H1 (cell line): ENCODE measurements around the gene ICA1. TPM values are rescaled to one million over a fixed set of nuclear protein-coding genes. Genes with fewer than 3 reads are reported as not detected.

Experiments
- CTCF ChIA-PET: fragments of 300-600 bp; sonication (Branson Sonifier 250); formaldehyde crosslinking; loops from one replicate; lab custom pipeline; 2021; ENCODE audit not compliant: partially characterized antibody; lab: Charles Lee
- POLR2A ChIA-PET: fragments of 300-600 bp; sonication (Branson Sonifier 250); formaldehyde crosslinking; loops from one replicate; lab custom pipeline; 2021; ENCODE audit warnings: inconsistent platforms; ENCODE audit not compliant: partially characterized antibody; lab: Charles Lee
- DNase-seq, 2 experiments: peaks; one replicate each; pipeline versions ENCODE4 v3.0.0 to v3.0.0-alpha.2; 2010 to 2022; ENCODE audit warnings: low spot score in 2 of 2, low read depth in 1 of 2, mixed read lengths in 1 of 2
- FAIRE-seq: peaks from 2 replicates; lab custom pipeline; 2011; peaks lifted over from hg19 to GRCh38; lab: Jason Lieb, UNC
- H2AFZ ChIP-seq: 2 replicates; pipeline ENCODE4 v1.8.1; 2012; ENCODE audit warnings: low read length, inconsistent platforms
- H2AK5ac ChIP-seq: 2 replicates; pipeline ENCODE4 v1.6.1; 2013; ENCODE audit warnings: low read depth, low read length
- H2BK120ac ChIP-seq: replicated peaks from 2 replicates; pipeline ENCODE3; 2013; ENCODE audit warnings: low read depth, low read length, inconsistent platforms
- H2BK12ac ChIP-seq: 2 replicates; pipeline ENCODE4 v1.6.1; 2013; ENCODE audit warnings: low read depth, low read length
- H2BK15ac ChIP-seq: 2 replicates; pipeline ENCODE4 v1.6.1; 2013; ENCODE audit warnings: low read length
- H2BK20ac ChIP-seq: 2 replicates; pipeline ENCODE4 v1.6.1; 2013; ENCODE audit warnings: low read length
- H2BK5ac ChIP-seq: 2 replicates; pipeline ENCODE4 v1.6.1; 2013; ENCODE audit warnings: low read depth, low read length
- H3K14ac ChIP-seq: 2 replicates; pipeline ENCODE4 v1.6.1; 2013; ENCODE audit warnings: inconsistent platforms; ENCODE audit not compliant: insufficient read length
- H3K18ac ChIP-seq: 2 replicates; pipeline ENCODE4 v1.6.1; 2013; ENCODE audit warnings: low read length; ENCODE audit errors: extremely low read depth
- H3K23ac ChIP-seq: 2 replicates; pipeline ENCODE4 v1.6.1; 2013; ENCODE audit warnings: inconsistent platforms; ENCODE audit not compliant: insufficient read length
- H3K23me2 ChIP-seq: 2 replicates; pipeline ENCODE4 v1.6.1; 2013; ENCODE audit warnings: low read depth, low read length
- H3K27ac ChIP-seq: 2 replicates; pipeline ENCODE4 v1.6.1; 2011; ENCODE audit warnings: low read depth, low read length, inconsistent platforms
- H3K27me3 ChIP-seq, 4 experiments: replicated peaks in 1 of 4; 1 replicate in 1 of 4; 2 replicates in 3 of 4; pipeline versions ENCODE4 v1.6.1 to v1.8.1; 2011 to 2013; ENCODE audit warnings: low read length in 3 of 4, mild to moderate bottlenecking in 3 of 4, inconsistent platforms in 2 of 4, mixed read lengths in 2 of 4, moderate library complexity in 1 of 4; ENCODE audit not compliant: control insufficient read depth in 3 of 4, insufficient read depth in 3 of 4; ENCODE audit errors: extremely low read depth in 1 of 4
- H3K36me3 ChIP-seq, 4 experiments: 2 replicates each; pipeline versions ENCODE4 v1.6.1 to v1.8.1; 2011 to 2013; ENCODE audit warnings: mild to moderate bottlenecking in 4 of 4, low read length in 3 of 4, moderate library complexity in 2 of 4, control low read depth in 1 of 4, inconsistent platforms in 1 of 4; ENCODE audit not compliant: insufficient read depth in 4 of 4, control insufficient read depth in 2 of 4
- H3K4ac ChIP-seq: replicated peaks from 2 replicates; pipeline ENCODE3; 2013; ENCODE audit warnings: low read length, low read depth, mixed read lengths, inconsistent platforms; ENCODE audit not compliant: insufficient read length
- H3K4me1 ChIP-seq, 4 experiments: replicated peaks in 1 of 4; 1 replicate in 1 of 4; 2 replicates in 3 of 4; pipeline versions ENCODE4 v1.6.1 to v1.8.1; 2011 to 2013; ENCODE audit warnings: low read length in 3 of 4, inconsistent platforms in 2 of 4, mixed read lengths in 1 of 4; ENCODE audit not compliant: insufficient read depth in 4 of 4, control insufficient read depth in 3 of 4
- H3K4me2 ChIP-seq, 2 experiments: 2 replicates each; pipeline versions ENCODE4 v1.6.1 to v1.8.1; 2011 to 2013; ENCODE audit warnings: low read depth in 2 of 2, low read length in 2 of 2, control low read depth in 1 of 2, inconsistent platforms in 1 of 2, mild to moderate bottlenecking in 1 of 2; ENCODE audit not compliant: insufficient read depth in 1 of 2
- H3K4me3 ChIP-seq, 4 experiments: fragments of 200-600, 300-600 bp in 1 of 4; sonication (generic), shearing (Covaris generic), sonication (Bioruptor Twin) in 1 of 4; 2 replicates each; pipeline versions ENCODE4 v1.5.1 to v1.8.1; 2011 to 2016; ENCODE audit warnings: low read length in 4 of 4, low read depth in 3 of 4, control low read depth in 2 of 4, inconsistent platforms in 2 of 4, mild to moderate bottlenecking in 2 of 4, mixed read lengths in 1 of 4, moderate library complexity in 1 of 4; ENCODE audit not compliant: insufficient read depth in 2 of 4; ENCODE audit errors: extremely low read depth in 1 of 4
- H3K56ac ChIP-seq: replicated peaks from 2 replicates; pipeline ENCODE3; 2013; ENCODE audit warnings: low read depth, mild to moderate bottlenecking, mixed read lengths, low read length, inconsistent platforms; ENCODE audit not compliant: insufficient read length
- H3K79me1 ChIP-seq: 2 replicates; pipeline ENCODE4 v1.6.1; 2013; ENCODE audit warnings: low read depth, low read length, control low read depth
- H3K79me2 ChIP-seq, 2 experiments: 2 replicates each; pipeline versions ENCODE4 v1.6.1 to v1.8.1; 2012 to 2013; ENCODE audit warnings: low read length in 2 of 2, mild to moderate bottlenecking in 2 of 2, inconsistent platforms in 1 of 2; ENCODE audit not compliant: insufficient read depth in 2 of 2, control insufficient read depth in 1 of 2
- H3K9ac ChIP-seq, 4 experiments: replicated peaks in 1 of 4; 1 replicate in 1 of 4; 2 replicates in 3 of 4; pipeline versions ENCODE4 v1.6.1 to v1.8.1; 2011 to 2013; ENCODE audit warnings: low read depth in 3 of 4, low read length in 3 of 4, control low read depth in 2 of 4, mild to moderate bottlenecking in 2 of 4, moderate library complexity in 2 of 4, inconsistent platforms in 1 of 4; ENCODE audit errors: extremely low read depth in 1 of 4
- H3K9me3 ChIP-seq, 2 experiments: 2 replicates each; pipeline versions ENCODE4 v1.6.1 to v1.8.1; 2012 to 2013; ENCODE audit warnings: mild to moderate bottlenecking in 2 of 2, moderate library complexity in 2 of 2, control low read depth in 1 of 2, inconsistent platforms in 1 of 2, low read depth in 1 of 2, low read length in 1 of 2, mixed read lengths in 1 of 2; ENCODE audit not compliant: insufficient read depth in 2 of 2
- H4K20me1 ChIP-seq, 2 experiments: replicated peaks in 1 of 2; 2 replicates each; pipeline versions ENCODE3 to v1.8.1; 2011 to 2013; ENCODE audit warnings: inconsistent platforms in 2 of 2, low read length in 2 of 2, mild to moderate bottlenecking in 1 of 2; ENCODE audit not compliant: insufficient read depth in 2 of 2, control insufficient read depth in 1 of 2
- H4K5ac ChIP-seq: 2 replicates; pipeline ENCODE4 v1.6.1; 2013; ENCODE audit warnings: low read length, low read depth, mixed read lengths, inconsistent platforms; ENCODE audit not compliant: insufficient read length
- H4K8ac ChIP-seq: 2 replicates; pipeline ENCODE4 v1.8.0; 2013; ENCODE audit warnings: mild to moderate bottlenecking, moderate library complexity, low read length, inconsistent platforms; ENCODE audit not compliant: insufficient read depth; ENCODE audit errors: extremely low read depth
- H4K91ac ChIP-seq: replicated peaks from 2 replicates; pipeline ENCODE3; 2013; ENCODE audit warnings: low read length, mixed read lengths, inconsistent platforms; ENCODE audit not compliant: insufficient read length
- BCL11A ChIP-seq, 2 experiments: IDR thresholded peaks; one replicate each; pipeline ENCODE4 v1.6.1; 2011; ENCODE audit warnings: low read depth in 2 of 2, low read length in 2 of 2, mild to moderate bottlenecking in 2 of 2
- BRCA1 ChIP-seq: IDR thresholded peaks from 2 replicates; pipeline ENCODE4 v1.6.1; 2012; ENCODE audit warnings: low read depth, low read length, improper control_type of control experiment
- CHD1 ChIP-seq: IDR thresholded peaks from 2 replicates; pipeline ENCODE4 v1.6.1; 2012; ENCODE audit warnings: low read depth, low read length, improper control_type of control experiment
- GABPA ChIP-seq: IDR thresholded peaks from 2 replicates; pipeline ENCODE4 v1.6.1; 2011; ENCODE audit warnings: mild to moderate bottlenecking, low read length, moderate library complexity, borderline replicate concordance; ENCODE audit not compliant: insufficient read depth
- HDAC2 ChIP-seq, 2 experiments: fragments of 300-600 bp in 1 of 2; sonication (generic) in 1 of 2; IDR thresholded peaks; 2 replicates each; pipeline ENCODE4 v1.6.1; 2011 to 2012; ENCODE audit warnings: low read depth in 2 of 2, low read length in 2 of 2, mild to moderate bottlenecking in 2 of 2, moderate library complexity in 2 of 2, borderline replicate concordance in 1 of 2, inconsistent platforms in 1 of 2
- KDM5A ChIP-seq: fragments of 200-600 bp; IDR thresholded peaks from 2 replicates; pipeline ENCODE4 v1.7.1; 2012; ENCODE audit warnings: mild to moderate bottlenecking, low read length, inconsistent platforms, mixed read lengths
- NRF1 ChIP-seq: IDR thresholded peaks from 2 replicates; pipeline ENCODE4 v1.6.1; 2011; ENCODE audit warnings: mild to moderate bottlenecking, low read depth, low read length, improper control_type of control experiment
- PHF8 ChIP-seq: fragments of 200-600 bp; sonication (generic); conservative IDR thresholded peaks from 2 replicates; pipeline ENCODE4 v1.7.1; 2012; ENCODE audit warnings: low read depth, mild to moderate bottlenecking, inconsistent platforms, low read length, moderate library complexity
- RFX5 ChIP-seq: IDR thresholded peaks from 2 replicates; pipeline ENCODE4 v1.6.1; 2011; ENCODE audit warnings: low read depth, low read length, improper control_type of control experiment, borderline replicate concordance
- RXRA ChIP-seq: IDR thresholded peaks from 2 replicates; pipeline ENCODE4 v1.6.1; 2011; ENCODE audit warnings: low read depth, mild to moderate bottlenecking, low read length, moderate library complexity; ENCODE audit not compliant: insufficient read depth
- SAP30 ChIP-seq: fragments of 300-600 bp; sonication (generic); IDR thresholded peaks from 2 replicates; pipeline ENCODE4 v1.7.1; 2012; ENCODE audit warnings: low read length, moderate library complexity, mild to moderate bottlenecking, inconsistent platforms; ENCODE audit not compliant: insufficient read depth, insufficient replicate concordance
- SP2 ChIP-seq: IDR thresholded peaks from 2 replicates; pipeline ENCODE4 v1.6.1; 2012; ENCODE audit warnings: mild to moderate bottlenecking, low read length, inconsistent platforms
- SP4 ChIP-seq: IDR thresholded peaks from 2 replicates; pipeline ENCODE4 v1.6.1; 2012; ENCODE audit warnings: low read length, inconsistent platforms
- SRF ChIP-seq: IDR thresholded peaks from 2 replicates; pipeline ENCODE4 v1.6.1; 2011; ENCODE audit warnings: mild to moderate bottlenecking, low read depth, low read length, moderate library complexity
- WGBS, 2 experiments: shearing (Covaris generic) in 1 of 2; methylation state at CpG; one replicate each; pipeline versions ENCODE4 v1.1.6 to v1.1.7; 2013 to 2015; ENCODE audit warnings: low lambda C conversion rate in 2 of 2, mixed read lengths in 2 of 2, inconsistent platforms in 1 of 2, low coverage in 1 of 2, missing lambda C conversion rate in 1 of 2; ENCODE audit not compliant: insufficient replicate concordance in 2 of 2, insufficient coverage in 1 of 2, insufficient read length in 1 of 2; ENCODE audit errors: extremely low coverage in 1 of 2, missing lambda C conversion rate in 1 of 2; 5-methylcytosine and 5-hydroxymethylcytosine counted together
- polyA plus RNA-seq, 7 experiments: library from polyadenylated mRNA; depleted of rRNA in 3 of 7; stranded (reverse) in 5 of 7; unstranded in 2 of 7; fragments of >200 nt in 5 of 7; fragments of 200-250 nt in 2 of 7; gene quantifications; 1 replicate in 5 of 7; 2 replicates in 1 of 7; 4 replicates in 1 of 7; pipeline versions ENCODE4 v1.2.1 to v1.2.3, GENCODE V29; 2011 to 2013; ENCODE audit warnings: missing spikeins in 2 of 7, mixed read lengths in 2 of 7
- total RNA-seq: library from RNA; stranded (reverse); fragmentation: NEBNext Ultra II Directional; extraction: Animal tissue kit (Norgen Biotek cat#: 25700); gene quantifications from 2 replicates; pipeline ENCODE4 v1.2.1, GENCODE V29; 2021

The ICA1 gene
- total and polyA plus RNA-seq, 2 of the 8 experiments (the other 6 are each of a cell fraction or from before 2014, with no cell fraction given), result 14.9 to 37.1 TPM

DNA sequence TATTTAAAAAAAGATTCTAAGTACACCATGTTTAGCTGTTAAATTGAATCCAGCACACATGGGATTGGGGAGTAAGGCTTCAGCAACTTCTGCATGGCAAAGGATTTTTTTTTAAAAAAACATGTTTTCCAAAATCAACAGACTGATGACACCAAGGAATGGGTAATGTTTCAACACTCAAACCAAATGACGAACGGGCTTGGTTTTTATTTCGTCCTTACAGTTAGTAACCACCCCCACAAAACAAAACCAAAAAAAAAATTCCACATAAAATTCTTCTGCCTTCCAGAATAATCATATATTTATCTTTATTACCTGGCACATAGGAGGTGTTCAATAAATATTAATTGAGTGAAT lies 45.7 kb downstream of the ICA1 start:
- Histone ChIP-seq H3K36me3 (no peaks in the 10 kb centered on the region), H3K27me3 (no peaks in the 10 kb centered on the region), H3K9me3 (no peaks in the 10 kb centered on the region), H3K4me1 (peaks cover 2 to 13% (median 6%) of the 10 kb centered on the region in 4 experiments; a peak in 6 of 7 replicates), H2BK20ac (no peak overlapping the region), H3K4me2 (no peak overlapping the region), H2BK120ac (no peak overlapping the region), H3K79me1 (no peaks in the 10 kb centered on the region), H3K56ac (no peak overlapping the region), H4K8ac (no peak overlapping the region), H2BK5ac (no peak overlapping the region), H3K18ac (no peak overlapping the region), H3K9ac (no peak overlapping the region), H2BK12ac (no peak overlapping the region), H2AFZ (no peak overlapping the region), H4K20me1 (no peaks in the 10 kb centered on the region), H3K4me3 (no peak overlapping the region), H3K23me2 (no peaks in the 10 kb centered on the region; the same call in 1 of the 2 replicates), H2AK5ac (no peak overlapping the region), H3K23ac (no peak overlapping the region), H4K5ac (no peak overlapping the region), H3K14ac (no peak overlapping the region), H4K91ac (no peak overlapping the region), H3K4ac (no peak overlapping the region), H3K27ac (no peak overlapping the region), H3K79me2 (no peaks in the 10 kb centered on the region), H2BK15ac (no peak overlapping the region)
- ChIA-PET POLR2A (no interaction called here), CTCF (interaction anchor here (0.9 to 3.1 kb wide), 9 partner anchors 8 to 554 kb away, joined by 3 to 8 read pairs (median 3); no protein-coding TSS in a partner anchor)
- no peak for DNase-seq
- 94% methylated on average over 3 of the region's 3 CpGs; no CpG with 5 or more reads in 1 of the 2 experiments for WGBS, 2 experiments
- FAIRE-seq, result no peak
- TF ChIP-seq SP2 (no peak), SAP30 (no peak), PHF8 (no peak), SP4 (no peak), SRF (no peak), HDAC2 (IDR thresholded peaks at IDR 0.05; ENCODE audit: borderline replicate concordance in 1 of 2, low read depth in 2 of 2, low read length in 2 of 2) (no peak), CHD1 (no peak), BCL11A (IDR thresholded peaks at IDR 0.05; ENCODE audit: low read depth in 2 of 2, low read length in 2 of 2) (no peak), RFX5 (no peak), KDM5A (no peak), NRF1 (no peak), BRCA1 (no peak), GABPA (no peak), RXRA (no peak)
